NCI-H524 treated with DMSO at 0.1 percent for 48 hours (cell line): ENCODE data around the gene CD300LF.

Experiments
- DNase-seq: peaks from one replicate; lab custom pipeline; 2025; lab: John Stamatoyannopoulos, UW

The CD300LF gene

DNA sequence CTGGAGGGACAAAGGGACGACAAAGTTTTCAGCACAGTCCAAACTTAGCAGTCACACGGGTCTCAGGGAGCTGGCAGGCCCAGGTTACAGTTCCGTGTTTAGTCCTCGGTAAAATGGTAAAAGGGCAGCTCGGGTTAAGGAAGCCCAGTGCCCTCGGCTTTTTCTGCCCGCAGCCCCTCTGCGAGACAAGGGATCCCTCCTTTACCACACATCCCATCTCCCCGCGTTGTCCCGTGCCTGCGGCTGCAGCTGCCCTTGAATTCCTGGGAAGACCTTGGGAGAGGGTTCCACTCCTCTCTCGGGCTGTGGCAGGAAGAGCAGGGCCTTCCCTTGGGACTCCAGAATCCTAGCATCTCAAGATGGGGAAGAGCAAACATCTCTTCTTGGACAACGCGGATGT lies 17.1 kb upstream of the CD300LF start:
- DNase-seq = no peak

DNA sequence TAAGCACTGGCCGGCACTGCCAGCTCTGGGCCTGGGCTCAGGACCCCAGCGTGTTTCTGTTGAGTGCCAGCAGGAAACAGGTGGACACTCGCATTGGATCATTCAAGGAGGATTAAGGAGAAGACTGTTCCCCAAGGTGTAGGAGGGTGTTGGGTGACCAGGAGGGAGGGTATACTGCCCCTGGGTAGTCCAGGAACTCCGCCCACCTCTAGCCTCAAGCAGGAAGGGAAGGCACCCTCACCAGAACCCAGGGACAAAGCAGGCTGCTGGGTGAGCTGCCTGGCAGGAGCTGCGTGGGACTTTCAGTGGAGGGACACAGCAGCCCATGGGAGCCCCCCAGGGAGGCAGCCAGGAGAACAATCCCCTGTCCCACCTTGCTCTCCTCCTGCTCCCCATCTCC lies 16.6 kb upstream of the CD300LF start:
- no peak for DNase-seq

DNA sequence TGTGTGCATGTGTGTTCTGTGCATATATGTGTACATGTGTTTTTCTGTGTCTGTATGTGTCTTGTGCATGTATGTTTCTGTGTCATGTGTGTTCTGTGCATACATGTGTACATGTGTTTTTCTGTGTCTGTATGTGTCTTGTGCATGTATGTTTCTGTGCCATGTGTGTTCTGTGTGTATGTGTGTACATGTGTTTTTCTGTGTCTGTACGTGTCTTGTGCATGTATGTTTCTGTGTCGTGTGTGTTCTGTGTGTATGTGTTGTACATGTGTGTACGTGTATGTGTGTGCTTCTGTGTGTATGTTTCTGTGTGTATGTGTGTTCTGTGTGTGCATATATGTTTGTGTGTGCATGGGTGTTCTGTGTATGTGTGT lies 16.0 kb upstream of the CD300LF start:
- no peak for DNase-seq

DNA sequence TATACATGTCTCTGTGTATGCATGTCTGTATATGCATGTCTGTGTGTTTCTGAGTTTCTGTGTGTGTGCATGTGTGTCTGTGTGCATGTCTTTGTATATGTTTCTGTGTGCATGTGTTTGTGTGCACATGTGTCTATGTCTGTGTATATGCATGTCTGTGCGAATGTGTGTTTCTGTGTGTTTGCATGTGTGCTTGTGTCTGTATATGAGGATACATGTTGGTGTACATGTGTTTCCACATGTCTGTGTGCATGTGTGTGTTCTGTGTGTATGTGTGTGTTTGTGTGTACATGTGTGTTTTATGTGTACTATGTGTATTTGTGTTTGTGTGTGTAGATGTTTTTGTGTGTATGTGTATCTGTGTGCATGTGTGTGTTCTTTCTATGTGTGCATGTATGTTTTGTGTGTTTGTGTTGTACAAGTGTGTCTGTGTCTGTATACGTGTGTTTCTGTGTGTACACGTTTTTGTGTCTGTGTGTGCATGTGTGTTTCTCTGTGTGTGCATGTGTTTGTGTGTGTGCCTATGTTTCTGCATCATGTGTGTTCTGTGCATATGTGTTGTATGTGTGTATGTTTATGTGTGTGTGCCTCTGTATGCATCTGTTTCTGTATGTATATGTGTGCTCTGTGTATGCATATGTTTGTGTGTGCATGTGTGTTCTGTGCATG lies 15.4 kb upstream of the CD300LF start:
- DNase-seq = no peak

DNA sequence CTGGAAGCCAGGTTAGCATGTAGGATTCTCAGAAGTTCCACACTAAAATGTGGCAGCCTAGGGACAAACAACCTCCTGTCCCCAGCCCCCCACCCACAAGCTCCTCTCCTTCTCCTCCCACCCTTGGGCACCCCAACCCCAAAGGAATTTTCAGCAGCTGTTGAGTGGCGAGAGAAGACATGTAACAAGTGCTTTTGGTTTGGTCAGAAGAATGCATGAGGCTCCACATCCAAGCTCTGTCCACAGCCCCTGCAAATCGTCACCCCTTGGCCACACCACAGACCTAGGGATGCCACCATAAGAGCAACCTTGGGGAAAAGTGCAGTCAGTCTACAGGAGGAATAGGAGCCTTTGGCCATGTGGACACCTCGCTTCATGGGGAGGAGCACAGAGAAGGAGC lies 12.4 kb upstream of the CD300LF start:
- DNase-seq = no peak

DNA sequence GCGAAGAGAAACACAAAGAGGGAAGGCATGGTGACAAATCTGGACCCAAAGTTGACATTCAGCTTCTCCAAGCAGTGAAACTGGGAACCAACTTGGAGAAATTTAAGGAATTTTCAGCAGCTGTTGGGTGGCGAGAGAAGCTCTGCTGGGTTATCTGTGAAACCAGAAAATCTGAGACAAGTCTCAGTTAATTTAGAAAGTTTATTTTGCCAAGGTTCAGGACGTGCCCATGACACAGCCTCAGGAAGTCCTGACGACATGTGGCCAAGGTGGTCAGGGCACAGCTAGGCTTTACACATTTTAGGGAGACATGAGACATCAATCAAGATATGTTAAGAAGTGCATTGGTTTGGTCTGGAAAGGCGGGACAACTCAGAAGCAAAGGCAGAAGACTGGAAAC lies 11.2 kb upstream of the CD300LF start:
- DNase-seq = no peak

DNA sequence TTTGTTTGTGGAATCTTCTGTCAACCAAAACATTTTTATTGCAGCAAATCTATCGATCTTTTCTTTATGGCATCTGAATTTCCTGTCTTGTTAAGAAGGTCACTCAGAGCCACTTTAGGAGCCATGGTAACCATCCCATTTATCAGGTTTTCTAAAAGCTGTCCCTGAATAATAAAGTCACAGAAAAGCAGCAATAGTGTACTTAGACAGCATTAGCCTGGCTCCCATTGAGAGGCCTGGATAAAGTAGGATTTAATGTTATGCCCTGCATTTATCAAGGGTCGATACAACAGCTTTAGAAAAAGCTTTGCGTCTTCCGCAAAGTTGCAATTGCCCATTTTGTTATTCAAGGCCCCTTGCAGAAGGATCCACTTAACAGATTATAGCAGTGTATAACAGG lies 10.1 kb upstream of the CD300LF start:
- no peak for DNase-seq

DNA sequence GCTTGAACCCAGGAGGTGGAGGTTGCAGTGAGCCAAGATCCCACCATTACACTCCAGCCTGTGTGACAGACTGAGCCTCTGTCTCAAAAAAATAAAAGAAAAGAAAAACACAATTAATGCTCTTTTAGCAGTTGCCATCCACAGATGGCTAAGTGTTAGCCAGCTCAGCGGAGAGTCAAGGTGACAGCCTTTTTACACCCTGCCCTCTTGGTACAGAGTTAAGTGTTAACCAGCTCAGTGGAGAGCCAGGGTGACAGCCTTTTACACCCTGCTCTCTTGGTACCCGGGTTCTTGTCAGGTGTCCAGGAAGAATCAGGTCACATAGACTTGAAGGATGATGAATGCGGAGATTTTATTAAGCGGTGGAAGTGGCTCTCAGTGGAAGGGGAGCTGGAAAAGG lies 7.8 kb upstream of the CD300LF start:
- no peak for DNase-seq

DNA sequence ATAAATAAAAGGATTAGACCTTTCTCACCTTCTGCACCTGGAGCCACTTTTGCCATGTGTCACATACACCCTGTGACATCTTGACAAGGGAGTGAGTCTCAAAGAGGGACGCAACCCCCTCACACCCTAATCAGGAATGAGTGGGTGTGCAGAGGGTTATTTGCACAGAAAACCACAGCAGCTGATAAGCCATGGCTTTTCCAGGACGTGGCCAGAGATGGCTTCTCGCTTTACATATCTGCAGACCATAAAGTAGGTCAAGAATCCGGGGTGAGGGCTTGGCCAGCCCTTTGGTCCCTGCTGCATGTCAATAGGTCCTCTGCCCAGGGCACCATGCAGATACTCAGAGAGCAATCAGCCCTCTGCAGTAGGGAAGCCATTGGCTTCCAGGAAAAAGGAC lies 2.4 kb upstream of the CD300LF start:
- no peak for DNase-seq

DNA sequence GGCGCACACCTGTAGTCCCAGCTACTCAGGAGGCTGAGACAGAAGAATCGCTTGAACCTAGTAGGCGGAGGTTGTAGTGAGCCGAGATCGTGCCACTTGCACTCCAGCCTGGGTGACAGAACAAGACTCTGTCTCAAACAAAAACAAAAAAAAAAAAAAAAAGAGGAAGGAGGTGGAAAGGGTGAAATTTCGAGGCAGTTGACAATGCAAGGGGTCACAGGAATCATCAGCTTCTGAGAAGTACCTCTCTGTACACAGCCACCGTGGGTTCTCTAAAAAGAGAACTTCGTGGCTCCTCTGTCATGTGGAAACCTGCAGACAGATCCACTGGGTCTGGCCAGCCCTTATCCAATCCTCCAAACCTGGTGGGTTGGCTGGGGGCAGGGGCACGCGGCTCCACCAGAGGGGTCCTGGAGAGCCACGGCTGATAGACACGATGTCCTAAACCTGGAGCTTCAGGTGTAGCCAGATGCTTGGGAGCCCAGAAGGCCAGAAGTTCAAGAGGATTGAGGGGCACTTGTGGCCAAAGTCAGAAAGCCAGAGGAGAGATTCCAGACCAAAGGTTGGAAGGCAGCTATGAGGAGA lies 540 bp upstream of the CD300LF start:
- no peak for DNase-seq

DNA sequence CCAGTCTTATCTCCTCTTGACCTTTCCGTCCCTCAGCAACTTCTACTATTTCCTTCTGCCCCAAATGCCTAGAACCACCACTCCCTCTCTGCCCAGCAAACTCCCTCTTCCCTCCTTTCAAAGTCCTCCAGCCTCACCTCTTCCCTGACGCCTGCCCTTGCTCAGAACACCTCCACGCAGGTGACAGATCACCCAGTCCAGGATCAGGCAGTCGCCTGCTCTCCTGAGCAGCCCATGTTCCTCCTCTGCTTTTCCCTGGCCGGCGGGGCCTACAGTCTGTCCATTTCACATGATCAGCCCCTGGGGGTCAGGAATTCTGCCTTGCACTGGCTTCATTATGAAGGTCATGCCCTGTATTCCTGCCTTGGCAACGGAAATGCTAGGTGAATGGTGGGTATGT lies 422 bp downstream of the CD300LF start:
- DNase-seq = no peak

DNA sequence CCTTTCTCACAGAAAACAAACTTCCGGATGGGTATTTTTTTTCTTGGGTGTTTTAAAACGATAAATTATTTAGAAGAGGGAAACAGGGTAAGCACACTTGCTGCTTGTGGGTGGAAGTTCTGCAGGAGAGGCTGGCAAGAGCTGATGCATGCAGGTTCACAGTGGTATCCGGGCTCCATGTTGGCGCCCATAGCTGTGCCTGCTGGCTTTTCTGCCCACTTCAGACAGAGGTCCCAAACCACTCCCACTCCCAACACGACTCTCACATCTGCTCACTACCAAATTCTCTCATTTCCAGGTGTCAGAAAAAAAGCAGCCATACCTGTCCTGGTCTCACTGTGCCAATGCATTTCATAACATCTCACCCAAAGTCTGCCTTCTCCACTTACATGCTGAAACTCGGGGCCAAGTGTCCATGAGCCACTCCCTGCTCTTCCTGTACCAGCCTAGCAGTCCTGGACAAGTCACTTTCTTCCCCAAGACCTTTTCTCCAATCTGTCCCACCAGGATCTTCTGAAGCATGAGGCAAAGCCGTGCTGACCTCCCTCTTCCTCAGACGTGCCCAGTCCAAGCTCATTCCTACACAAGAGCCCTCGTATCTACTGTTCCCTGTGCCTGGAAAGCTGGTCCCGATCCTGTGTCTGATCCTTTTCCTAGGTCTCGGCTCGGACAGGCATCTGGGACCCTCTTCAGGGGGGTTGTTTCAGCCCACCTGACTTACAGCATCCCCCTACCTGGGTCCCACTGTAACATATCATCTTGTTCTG lies 1.5 kb downstream of the CD300LF start:
- no peak for DNase-seq

DNA sequence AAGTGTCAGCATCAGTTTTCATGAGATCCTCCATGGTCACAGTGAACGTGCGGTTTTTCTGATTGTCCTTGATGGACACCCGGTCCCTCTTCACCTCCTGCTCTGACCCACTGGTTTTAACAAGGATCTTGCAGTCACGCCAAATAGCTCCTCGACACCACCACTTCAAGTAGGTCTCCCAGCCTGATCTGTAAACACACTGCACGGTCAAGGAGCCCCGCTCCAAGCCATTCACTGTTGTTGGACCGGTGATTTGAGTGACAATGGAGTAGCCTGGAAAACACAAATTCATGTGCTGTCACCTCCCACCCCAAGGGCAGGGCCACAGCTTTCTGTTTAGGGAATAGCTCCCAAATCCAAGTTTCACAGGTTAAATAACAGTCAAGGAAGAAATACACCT lies 8.2 kb downstream of the CD300LF start:
- DNase-seq = no peak

DNA sequence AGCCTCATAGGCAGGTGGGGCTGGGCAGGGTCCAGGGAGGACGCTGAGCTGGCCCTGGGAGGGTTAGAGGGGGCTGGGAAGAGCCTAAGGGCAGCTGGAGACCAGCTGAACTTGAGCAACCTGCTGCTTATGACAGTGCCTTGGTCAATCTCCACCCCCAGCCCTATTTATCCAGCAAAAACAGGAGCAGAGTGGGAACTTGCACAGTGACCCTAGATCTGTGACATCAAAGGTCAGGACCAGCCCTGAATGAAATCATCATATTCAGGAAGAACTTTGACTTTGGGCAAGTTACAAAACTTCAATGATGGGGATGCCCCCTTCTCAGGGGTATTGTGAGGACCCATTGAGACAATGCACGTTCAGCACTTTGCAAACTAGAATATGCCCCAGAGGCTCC lies 9.4 kb downstream of the CD300LF start:
- no peak for DNase-seq

DNA sequence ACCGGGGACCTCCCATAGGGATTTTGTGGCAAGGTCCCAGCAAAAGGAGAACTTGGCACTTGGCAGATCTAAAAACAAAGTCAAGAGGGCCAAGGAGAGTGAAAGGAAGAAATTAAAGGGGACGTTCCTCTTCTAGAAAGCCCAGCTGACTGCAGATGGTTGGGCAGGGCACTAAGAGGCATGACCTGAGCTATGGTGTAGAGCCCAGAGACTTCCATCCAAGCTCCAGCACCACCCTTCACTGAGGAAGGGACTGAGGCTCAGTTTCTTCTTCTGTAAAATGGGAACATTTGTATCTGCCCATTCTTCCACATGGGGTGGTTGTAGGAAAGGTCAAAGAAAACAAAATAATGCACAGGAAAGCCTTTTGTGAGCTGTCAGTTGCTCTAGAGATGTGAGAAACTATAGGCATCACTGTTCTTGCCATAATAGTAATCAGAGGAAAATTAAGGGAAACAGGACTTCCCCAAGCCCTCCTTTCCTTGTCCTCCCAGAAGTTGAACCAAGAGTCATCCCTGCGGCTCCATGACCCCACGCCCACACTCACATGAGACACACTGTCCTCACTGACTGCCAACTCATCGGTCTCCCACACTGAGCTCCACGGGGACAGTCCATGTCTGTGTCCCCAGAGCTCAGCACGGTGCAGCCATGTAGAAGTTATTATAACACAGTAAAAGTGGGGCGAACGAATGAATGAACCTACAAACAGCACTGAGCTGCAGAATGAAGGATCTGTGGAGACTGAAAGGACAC lies 10.4 kb downstream of the CD300LF start:
- DNase-seq = no peak

DNA sequence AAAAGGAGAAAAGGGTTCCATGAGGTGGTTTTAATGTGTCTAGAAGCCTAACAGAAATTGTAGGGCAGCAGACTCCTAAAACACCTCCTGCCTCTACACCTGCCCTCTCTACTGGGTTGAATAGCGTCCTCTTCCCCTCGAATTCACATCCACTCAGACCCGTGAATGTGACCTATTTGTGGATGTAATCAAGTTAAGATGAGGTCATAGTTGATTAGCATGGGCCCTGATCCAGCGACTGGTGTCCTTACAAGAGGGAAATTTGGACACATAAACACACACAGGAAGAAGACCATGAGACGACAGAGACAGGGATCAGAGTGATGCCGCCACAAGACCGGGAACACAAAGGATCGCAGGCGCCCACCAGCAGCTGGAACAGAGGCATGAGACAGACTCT lies 13.5 kb downstream of the CD300LF start:
- DNase-seq = no peak

DNA sequence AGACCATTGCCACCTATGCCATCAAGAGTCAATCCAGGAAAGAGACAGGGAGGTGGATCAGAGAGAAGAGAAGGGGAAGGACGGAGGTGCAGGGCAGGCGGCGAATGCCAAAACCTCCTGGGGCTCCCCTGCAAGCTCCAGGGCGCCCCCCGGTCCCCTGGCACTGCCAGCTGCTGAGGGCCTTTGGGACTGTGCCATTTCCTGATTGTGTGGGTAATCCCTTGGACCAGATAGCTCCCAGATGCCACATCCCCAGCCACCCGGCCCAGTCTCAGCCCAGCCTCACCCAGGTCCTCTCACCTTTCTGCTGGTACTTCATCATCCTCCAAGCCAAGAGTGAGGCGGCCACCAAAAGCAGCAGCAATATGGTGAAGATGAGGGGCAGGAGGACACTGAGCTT lies 14.7 kb downstream of the CD300LF start:
- DNase-seq = no peak

DNA sequence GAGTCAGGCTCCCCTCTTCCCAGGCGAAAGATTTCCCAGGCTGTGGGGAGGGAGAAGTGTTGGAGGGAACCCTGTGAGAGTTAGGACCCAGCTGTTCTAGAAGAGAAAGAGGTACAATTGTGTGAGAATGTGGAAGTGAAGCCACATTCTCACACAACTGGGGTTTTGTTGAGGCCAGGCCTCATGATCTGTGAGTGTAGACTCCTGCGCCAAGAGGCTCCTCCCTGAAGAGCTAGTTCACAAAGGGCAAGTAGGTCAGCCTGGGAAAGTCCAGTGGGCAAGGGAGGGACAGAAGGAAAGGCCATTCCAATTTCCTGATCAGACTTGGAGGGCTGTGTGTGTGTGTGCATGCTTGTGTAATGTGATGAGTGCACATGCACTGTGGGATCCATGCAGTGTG lies 15.2 kb downstream of the CD300LF start:
- DNase-seq = no peak

DNA sequence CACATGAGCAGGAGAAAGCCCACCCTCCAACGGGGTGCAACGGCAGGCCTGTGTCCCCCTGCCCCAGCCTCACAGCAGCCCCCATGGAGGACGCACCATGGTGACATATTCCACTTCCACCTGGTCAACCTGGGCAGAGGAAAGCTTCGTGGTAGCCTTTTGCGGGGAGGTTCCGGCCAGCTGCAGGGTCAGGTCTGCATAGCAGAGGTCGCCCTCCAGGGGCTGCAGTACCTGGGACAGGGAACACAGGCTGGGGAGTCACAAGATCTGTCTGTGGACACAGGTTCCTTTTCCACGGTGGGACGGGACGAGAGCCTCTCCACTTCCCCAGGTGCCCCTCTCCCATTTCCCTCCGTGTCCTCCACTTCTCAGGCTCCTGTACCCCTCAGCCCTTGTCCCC lies 17.1 kb downstream of the CD300LF start:
- DNase-seq = no peak

DNA sequence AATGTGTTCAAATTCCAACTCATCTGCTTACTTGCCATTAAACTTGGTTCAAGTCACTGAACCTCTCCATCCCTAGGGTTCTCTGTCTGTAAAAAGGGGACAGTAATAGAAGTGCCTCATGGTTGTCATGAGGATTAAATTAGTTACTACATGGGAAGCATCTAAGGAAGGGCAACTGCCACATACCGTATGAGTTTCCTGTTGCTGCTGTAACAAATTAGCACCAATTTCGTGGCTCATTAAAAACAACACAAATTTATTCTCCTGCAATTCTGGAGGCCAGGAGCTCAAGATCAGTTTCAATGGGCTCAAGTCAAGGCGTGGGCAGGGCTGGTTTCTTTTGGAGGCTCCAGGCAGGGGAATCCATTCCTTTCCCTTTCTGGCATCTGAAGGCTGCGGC lies 18.6 kb downstream of the CD300LF start:
- DNase-seq = no peak

DNA sequence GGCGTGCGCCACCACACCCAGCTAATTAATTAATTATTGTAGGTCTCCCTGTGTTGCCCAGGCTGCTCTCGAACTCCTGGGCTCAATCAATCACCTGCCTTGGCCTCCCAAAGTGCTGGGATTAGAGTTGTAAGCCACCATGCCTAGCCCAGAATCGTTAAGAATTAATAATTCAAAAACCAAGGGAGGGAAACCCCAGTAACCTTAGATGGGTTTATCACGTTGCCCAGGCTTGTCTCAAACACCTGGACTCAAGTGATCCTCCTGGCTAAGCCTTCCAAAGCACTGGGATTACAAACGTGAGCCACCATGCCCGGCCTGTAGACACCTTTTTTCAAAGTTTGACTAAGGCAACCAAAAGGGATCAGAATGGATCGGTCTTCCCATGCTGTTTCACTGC lies 21.6 kb downstream of the CD300LF start:
- DNase-seq = peak; percentile 49

DNA sequence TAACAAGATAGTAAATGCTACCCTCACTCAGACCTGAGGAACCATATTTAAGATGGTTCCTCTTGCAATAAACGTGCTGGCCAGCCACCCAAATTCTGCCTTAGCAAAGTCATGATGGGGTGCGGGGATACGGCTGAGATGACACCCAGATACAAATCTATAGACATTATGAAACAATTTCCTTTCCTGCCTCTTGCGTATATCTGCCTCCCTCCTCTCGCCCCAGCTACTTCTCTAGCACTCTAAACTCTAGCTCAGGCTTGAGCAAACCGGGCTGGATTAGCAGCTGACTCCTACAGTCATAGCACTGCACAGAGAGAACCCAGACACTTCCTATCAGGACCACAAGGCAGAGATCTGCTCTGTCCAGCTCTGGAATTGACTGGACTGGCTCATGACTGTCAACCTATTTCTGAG lies 22.3 kb downstream of the CD300LF start:
- no peak for DNase-seq

DNA sequence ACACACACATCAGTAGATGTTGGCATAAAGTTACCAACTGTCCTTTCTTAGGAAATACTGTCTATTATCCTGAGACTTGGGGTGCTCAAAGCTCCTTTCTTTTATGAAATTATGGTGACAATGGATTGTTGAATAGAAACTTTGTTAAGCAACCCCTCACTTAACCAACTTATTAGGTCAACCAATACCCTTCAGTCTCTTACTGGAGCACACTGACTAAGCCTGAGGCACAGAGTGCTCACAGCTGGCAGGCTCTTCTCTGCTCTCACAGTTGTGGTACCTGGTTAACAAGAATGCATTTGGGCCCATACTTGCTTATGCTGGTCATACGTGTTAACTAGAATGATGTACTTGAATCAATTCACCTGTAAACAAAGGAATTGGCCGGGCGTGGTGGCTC lies 24.8 kb downstream of the CD300LF start:
- DNase-seq = no peak
